Smooth muscle cell of the brain vasculature (primary cell): ENCODE measurements around the gene VPS35L.
"Not testable (repeated sequence)": the region's sequence is repeated elsewhere in the genome, so short reads cannot be mapped to it uniquely, and the experiment has no call there.

Source experiments
- DNase-seq: peaks from one replicate; pipeline ENCODE4 v3.0.0-alpha.2; 2012; ENCODE audit warnings: low read depth, low spot score

The VPS35L gene

GRCh38 chr16:19654147-19654546 is 98.6 kb downstream of the VPS35L start:
- DNase-seq, result no peak

GRCh38 chr16:19655242-19655777 is 99.8 kb downstream of the VPS35L start:
- DNase-seq, result no peak

- DNase-seq, result no peak
Observed at GRCh38 chr16:19657831-19658230, 102.3 kb downstream of the VPS35L start.

DNA sequence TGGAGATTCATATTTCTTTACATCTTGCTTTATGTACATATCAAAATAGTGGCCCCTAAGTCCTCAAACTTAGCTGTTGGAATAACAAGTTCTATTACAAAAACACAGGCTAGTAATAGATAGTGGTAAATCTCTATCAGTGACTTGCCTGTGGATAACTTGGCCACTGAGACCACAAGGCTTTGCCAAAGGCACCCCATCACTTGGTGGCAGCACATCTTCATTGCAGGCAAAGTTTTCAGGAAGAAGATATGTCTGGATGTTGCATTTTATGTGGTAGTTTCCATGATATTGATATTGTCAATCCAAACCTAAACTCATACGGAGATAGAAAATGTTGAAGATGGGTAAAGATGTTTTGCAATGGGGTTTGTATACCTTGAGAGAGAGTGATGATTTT is 104.1 kb downstream of the VPS35L start:
- no peak for DNase-seq

GRCh38 chr16:19660432-19660831 is 104.9 kb downstream of the VPS35L start:
- no peak for DNase-seq

GRCh38 chr16:19662351-19662750 is 106.8 kb downstream of the VPS35L start:
- DNase-seq, result no peak

DNA sequence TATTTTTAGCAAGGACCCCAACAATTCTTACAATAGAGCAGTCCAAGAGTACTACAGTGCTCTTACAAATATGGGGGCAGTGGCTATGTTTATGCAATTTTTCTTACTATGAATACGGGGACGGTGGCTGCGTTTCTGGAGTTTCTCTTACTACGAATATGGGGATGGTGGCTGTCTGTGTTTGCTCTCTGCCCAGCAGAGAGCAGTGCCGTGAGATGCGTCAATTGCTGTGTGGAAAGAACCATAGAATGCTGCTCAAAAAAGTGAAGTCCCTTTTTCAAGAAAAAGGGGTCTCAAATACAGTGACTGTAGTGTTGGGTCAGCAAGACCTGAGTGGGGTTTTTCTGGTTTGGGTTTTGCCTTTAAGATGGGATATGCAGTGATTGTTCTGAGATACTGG is 108.7 kb downstream of the VPS35L start:
- DNase-seq, result no peak

DNA sequence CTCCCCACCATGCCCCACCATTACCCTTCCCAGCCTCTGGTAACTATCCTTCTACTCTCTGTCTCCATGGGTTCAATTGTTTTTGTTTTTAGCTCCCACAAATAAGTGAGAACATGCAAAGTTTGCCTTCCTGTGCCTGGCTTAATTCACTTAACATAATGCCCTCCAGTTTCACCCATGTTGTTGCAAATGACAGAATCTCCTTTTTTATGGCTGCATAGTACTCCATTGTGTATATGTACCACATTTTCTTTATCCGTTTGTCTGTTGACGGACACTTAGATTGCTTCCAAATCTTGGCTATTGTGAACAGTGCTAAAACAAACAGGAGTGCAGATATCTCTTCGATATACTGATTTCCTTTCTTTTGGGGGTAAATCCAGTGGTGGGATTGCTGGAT is 109.8 kb downstream of the VPS35L start:
- DNase-seq, result not testable (repeated sequence)

DNA sequence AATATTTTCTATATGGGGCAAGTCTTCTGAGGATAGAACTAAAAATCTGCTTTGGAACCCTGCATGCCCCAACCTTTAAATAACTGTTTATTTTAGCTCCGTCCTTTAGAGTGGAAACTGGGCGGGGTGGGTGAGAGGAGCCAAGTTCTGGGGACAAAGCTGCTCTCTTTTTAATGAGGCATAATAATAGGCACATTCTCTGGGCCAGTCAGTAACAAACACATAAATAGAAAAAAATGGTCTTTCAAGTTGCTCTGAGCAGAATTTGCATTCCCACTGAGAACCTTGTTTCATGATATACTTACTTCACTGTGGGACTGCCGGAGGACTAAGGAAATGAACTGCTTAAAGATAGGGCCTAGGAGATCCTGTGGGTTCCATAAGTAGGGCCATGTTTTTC is 111.0 kb downstream of the VPS35L start:
- DNase-seq, result no peak

GRCh38 chr16:19672378-19672777 is 116.9 kb downstream of the VPS35L start:
- no peak for DNase-seq

GRCh38 chr16:19674485-19674884 is 119.0 kb downstream of the VPS35L start:
- DNase-seq, result no peak

- no peak for DNase-seq
Observed at GRCh38 chr16:19677402-19677801, 121.9 kb downstream of the VPS35L start.

DNA sequence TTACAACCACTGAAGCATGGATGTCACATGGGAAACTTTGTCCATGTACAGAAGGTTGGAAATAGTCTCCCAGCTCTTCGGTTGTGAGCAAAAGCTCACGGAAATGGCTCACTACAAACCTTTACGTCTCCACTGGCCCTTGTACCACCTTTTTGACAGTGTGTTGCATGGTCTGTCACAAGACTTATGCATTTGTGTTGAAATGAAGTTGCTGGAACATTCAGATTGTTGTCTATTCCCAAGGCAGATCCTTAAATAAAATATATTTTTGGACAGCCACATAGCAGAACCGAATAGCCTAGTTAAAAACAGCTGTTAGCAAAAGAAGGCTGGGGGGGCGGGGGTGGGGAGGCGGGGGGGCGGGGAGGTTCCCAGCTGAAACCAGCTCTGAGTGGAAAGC is 123.3 kb downstream of the VPS35L start:
- DNase-seq, result no peak

DNA sequence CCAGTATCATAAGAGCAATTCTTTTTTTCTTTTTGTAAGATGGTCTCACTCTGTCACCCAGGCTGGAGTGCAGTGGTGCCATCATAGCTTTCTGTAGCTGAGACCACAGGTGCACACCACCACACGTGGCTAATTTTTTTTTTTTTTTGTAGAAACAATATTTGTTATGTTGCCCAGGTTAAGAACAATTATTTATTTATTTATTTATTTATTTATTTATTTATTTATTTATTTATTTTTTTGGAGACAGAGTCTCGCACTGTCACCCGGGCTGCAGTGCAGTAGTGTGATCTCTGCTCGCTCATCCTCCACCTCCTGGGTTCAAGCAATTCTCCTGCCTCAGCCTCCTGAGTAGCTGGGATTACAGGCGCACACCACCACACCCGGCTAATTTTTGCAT is 123.8 kb downstream of the VPS35L start:
- DNase-seq, result not testable (repeated sequence)

GRCh38 chr16:19680881-19681340 is 125.4 kb downstream of the VPS35L start:
- DNase-seq, result no peak

DNA sequence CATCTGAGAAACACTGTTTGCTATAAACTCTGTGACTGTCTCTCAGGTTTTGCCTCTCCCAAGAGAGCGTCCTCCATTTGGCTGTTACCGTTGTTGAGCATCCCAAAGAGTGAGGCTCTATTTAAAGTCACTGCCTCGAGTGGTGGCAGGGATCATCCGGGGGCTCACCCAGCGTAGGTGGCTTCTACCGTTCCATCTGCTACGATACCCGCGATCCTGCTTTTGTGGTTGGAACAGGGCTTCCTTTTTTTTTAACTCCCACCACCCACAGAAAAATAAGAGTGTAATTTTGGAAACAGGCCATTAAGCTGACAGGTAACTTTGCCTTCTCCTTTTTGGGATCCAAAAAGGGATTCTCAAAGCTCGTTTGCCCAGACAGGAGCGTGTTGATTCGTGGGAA is 126.1 kb downstream of the VPS35L start:
- DNase-seq, result no peak

DNA sequence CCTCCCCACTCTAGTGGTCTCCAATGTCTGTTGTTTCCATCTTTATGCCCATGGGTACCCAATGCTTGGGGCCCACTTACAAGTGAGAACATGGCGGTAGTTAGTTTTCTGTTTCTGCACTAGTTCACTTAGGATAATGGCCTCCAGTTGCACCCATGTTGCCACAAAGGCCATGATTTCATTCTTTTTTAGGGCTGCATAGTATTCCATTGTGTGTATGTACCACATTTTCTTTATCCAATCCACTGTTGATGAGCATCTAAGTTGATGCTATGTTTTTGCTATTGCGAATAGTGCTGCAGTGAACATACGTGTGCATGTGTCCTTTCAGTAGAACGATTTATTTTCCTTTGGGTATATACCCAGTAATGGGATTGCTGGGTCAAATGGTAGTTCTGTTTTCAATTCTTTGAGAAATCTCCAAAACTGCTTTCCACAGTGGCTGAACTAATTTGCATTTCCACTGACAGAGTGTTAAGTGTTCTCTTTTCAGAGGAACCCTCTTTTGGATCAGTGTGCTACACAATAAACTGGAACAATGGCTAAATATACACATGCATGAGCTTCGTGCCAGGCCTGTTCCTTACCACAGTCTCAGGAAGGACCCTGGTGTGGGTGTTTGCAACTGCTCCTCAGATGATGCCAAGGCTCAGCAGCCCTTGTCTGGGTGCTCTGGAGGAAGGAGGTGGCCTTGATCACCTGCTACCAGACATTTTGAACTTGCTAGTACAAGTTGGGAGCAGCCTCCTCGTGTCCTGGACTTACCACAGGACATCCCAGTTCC is 128.1 kb downstream of the VPS35L start:
- DNase-seq, result no peak

GRCh38 chr16:19685176-19685575 is 129.7 kb downstream of the VPS35L start:
- no peak for DNase-seq

DNA sequence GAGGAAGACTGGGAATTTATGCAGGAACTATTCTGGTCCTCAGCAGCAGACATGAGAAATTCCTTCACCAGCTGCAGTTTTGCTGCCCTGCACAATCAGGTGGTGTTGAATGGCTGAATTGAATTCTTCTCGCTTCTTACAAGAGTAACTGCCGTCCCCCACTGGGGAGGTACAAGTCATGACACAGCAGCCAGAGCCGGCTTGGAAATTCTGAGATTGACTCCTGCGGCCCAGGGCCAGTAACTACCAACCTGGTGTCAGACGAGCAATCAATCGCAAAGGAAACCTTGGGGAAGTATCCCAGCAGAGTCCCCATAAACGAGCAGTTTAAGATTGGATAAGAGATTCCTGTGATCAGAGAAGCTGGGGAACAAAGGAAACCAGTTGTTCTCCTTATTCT is 131.8 kb downstream of the VPS35L start:
- no peak for DNase-seq

GRCh38 chr16:19688396-19689024 is 133.0 kb downstream of the VPS35L start:
- no peak for DNase-seq

DNA sequence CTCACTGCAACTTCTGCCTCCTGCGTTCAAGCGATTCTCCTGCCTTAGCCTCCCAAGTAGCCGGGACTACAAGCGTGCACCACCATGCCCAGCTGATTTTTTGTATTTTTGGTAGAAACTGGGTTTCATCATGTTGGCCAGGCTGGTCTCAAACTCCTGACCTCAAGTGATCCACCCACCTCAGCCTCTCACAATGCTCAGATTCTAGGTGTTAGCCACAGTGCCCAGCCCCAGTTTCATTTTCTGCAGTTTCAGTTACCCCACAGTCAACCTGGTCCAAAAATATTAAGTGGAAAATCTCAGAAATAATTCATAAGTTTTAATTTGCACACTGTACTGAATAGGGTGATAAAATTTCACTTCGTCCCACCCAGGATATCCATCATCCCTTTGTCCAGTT is 133.8 kb downstream of the VPS35L start:
- DNase-seq, result no peak

DNA sequence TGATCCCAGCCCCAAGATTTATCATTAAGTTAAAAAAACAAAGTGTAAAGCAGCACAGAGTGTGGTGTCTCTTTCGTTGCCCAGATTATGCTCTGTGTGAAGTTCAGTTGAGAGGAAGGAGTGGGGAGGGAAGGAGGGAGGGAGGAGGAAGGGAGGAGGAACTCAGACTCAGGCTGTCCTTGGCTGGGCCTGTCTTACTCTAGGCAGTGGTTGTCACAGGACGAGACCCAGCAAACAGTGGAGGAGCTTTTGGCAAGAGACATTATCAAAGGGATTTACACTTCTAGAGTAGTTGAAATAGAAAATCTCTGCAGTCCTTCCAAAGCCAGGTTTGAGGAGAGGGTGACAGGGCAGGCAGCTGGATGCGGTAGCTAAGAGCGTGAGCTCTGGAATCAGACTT is 134.7 kb downstream of the VPS35L start:
- DNase-seq, result no peak

- no peak for DNase-seq
Observed at GRCh38 chr16:19691161-19691711, 135.7 kb downstream of the VPS35L start.
